GM06990 (cell line): ENCODE data around the gene MLXIP.

Experiments used
- DNase-seq: peaks from one replicate; pipeline ENCODE4 v3.0.0-alpha.2; 2011; ENCODE audit not compliant: insufficient read length; ENCODE audit errors: extremely low read depth
- H3K27me3 ChIP-seq: replicated peaks from 2 replicates; pipeline ENCODE4 v1.6.0; 2011; ENCODE audit warnings: low read length; ENCODE audit not compliant: control insufficient read depth, insufficient read depth
- H3K36me3 ChIP-seq: 2 replicates; pipeline ENCODE4 v1.5.1; 2011; ENCODE audit warnings: low read length; ENCODE audit not compliant: control insufficient read depth, insufficient read depth
- H3K4me3 ChIP-seq: replicated peaks from 2 replicates; pipeline ENCODE4 v1.5.1; 2011; ENCODE audit warnings: low read depth, mild to moderate bottlenecking, control low read depth, low read length
- TF ChIP-seq, protein P1 (sequence below): IDR thresholded peaks from 2 replicates; pipeline ENCODE4 v1.5.1; 2011; ENCODE audit warnings: low read length, control low read depth, mild to moderate bottlenecking, inconsistent platforms; ENCODE audit not compliant: insufficient read depth, poor library complexity, severe bottlenecking

MLXIP gene

GRCh38 chr12:122195405-122195804 is 116.8 kb downstream of the MLXIP start:
- TF ChIP-seq, protein P1, sequence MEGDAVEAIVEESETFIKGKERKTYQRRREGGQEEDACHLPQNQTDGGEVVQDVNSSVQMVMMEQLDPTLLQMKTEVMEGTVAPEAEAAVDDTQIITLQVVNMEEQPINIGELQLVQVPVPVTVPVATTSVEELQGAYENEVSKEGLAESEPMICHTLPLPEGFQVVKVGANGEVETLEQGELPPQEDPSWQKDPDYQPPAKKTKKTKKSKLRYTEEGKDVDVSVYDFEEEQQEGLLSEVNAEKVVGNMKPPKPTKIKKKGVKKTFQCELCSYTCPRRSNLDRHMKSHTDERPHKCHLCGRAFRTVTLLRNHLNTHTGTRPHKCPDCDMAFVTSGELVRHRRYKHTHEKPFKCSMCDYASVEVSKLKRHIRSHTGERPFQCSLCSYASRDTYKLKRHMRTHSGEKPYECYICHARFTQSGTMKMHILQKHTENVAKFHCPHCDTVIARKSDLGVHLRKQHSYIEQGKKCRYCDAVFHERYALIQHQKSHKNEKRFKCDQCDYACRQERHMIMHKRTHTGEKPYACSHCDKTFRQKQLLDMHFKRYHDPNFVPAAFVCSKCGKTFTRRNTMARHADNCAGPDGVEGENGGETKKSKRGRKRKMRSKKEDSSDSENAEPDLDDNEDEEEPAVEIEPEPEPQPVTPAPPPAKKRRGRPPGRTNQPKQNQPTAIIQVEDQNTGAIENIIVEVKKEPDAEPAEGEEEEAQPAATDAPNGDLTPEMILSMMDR, result no peak

More at GRCh38 chr12:122195405-122195804, 116.8 kb downstream of the MLXIP start:
- H3K36me3 ChIP-seq, result no peaks in the 10 kb centered on the region
- DNase-seq, result no peak
- no peak overlapping the region for H3K4me3 ChIP-seq
- peaks cover 2% of the 10 kb centered on the region; the same call in 1 of the 2 replicates for H3K27me3 ChIP-seq
